ENCODE data around the gene LTBR.
A peak's percentile ranks its signal among the peaks of the same experiment; 100 is the strongest.
"Not testable (repeated sequence)": the region's sequence is repeated elsewhere in the genome, so short reads cannot be mapped to it uniquely, and the experiment has no call there.

Gene LTBR

DNA sequence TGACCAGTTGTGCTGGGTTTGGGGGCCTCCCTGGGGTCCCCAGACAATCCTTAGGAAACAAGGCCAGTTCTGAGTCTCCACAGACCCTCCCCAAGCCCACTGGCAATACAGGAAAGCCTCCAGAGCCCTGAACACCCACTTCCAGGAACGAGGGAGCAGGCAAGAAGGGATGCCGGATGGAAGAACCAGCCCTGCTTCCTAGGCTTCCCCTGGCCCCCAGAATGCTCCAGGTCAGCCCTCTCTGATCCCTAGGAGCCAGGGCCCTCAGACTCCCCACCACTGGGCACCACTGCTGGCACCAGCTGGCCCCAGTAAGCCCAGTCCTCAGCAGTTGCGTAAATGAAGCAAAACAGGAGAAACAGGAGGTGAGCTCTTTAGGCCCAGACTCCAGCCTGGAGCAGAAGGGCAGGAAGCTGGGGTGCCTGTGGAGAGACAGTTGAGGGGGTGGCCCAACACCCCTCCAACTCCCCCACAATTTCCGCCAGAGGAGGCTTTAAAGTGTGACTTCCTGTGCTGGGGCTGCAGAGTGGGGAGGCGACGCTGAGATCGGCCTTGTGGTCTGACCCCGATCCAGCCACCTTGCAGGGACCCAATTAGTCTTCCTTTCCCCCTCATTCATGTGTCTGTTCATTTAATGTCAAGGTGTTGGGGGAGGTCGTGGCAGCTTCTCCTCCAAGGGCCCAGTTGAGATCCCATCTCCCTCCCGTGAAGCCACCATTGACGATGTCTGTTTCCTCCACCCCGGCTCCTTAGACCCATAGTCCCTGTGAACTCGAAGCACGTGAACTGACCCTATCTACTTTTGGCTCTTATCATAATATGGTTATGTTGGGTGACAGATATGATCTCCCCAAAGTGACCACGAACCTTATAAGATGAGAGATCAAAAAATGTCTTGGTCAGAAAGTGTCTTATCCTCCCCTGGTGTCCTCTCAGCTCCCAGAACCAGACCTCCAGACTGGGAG lies 46.8 kb upstream of the LTBR start:
- H3K4me3 ChIP-seq (ENCODE audit: low read depth, low read length), result peak overlapping the region; percentile 98
- peak; percentile 97 for DNase-seq (ENCODE audit: low read depth)
- TF ChIP-seq MYC (IDR thresholded peaks at IDR 0.05; ENCODE audit: low read depth, low read length) (peak; percentile 66), POLR2A (IDR thresholded peaks at IDR 0.05; ENCODE audit: extremely low read depth, insufficient read length) (peak; percentile 55), MAX (IDR thresholded peaks at IDR 0.05; ENCODE audit: low read depth, low read length) (peak; percentile 51)
- TF ChIP-seq, protein P1, sequence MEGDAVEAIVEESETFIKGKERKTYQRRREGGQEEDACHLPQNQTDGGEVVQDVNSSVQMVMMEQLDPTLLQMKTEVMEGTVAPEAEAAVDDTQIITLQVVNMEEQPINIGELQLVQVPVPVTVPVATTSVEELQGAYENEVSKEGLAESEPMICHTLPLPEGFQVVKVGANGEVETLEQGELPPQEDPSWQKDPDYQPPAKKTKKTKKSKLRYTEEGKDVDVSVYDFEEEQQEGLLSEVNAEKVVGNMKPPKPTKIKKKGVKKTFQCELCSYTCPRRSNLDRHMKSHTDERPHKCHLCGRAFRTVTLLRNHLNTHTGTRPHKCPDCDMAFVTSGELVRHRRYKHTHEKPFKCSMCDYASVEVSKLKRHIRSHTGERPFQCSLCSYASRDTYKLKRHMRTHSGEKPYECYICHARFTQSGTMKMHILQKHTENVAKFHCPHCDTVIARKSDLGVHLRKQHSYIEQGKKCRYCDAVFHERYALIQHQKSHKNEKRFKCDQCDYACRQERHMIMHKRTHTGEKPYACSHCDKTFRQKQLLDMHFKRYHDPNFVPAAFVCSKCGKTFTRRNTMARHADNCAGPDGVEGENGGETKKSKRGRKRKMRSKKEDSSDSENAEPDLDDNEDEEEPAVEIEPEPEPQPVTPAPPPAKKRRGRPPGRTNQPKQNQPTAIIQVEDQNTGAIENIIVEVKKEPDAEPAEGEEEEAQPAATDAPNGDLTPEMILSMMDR (IDR thresholded peaks at IDR 0.05; ENCODE audit: low read depth, low read length), result no peak

DNA sequence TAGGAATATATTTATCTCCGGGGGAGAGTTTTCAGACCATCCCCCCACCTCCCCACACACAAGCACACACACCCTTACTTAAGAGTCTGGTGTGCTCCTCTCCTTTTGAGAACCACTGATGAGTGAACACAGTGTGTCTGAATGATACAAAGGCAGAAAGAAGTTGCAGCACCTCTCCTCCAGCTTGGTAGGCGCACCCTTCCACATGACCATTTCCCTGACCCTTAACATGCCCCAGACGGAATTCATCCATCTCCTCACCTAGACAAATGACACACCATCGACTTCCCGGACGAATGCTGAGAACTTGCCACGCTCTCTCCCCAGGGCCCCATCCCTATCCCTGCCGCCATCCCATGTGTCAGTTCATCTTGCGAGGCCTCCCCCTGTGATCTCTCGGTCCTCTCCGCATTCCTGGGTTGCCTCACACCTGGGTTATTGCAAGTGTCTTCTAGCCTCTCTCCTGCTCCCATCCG lies 46.0 kb upstream of the LTBR start:
- peak; percentile 72 for DNase-seq (ENCODE audit: low read depth)
- TF ChIP-seq POLR2A (IDR thresholded peaks at IDR 0.05; ENCODE audit: extremely low read depth, insufficient read length) (no peak), MAX (IDR thresholded peaks at IDR 0.05; ENCODE audit: low read depth, low read length) (peak; percentile 9; the same call in 1 of the 2 replicates), MYC (IDR thresholded peaks at IDR 0.05; ENCODE audit: low read depth, low read length) (peak; percentile 21; the same call in 1 of the 2 replicates)
- TF ChIP-seq, protein P1 (IDR thresholded peaks at IDR 0.05; ENCODE audit: low read depth, low read length), result no peak
- peak overlapping the region; percentile 98 for H3K4me3 ChIP-seq (ENCODE audit: low read depth, low read length)

DNA sequence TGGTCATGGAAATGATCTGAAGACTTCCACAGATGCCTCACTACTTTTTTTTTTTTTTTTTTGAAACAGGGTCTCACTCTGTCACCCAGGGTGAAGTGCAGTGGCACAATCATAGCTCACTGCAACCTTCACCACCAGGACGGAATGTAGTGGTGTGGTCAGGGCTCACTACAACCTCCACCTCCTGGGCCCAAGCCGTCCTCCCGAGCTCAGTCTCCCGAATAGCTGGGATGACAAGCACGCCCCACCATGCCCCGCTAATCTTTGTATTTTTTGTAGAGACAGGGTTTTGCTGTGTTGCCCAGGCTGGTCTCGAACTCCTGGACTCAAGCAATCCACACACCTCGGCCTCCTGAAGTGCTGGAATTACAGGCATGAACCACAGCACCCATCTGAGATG lies 45.4 kb upstream of the LTBR start:
- not testable (repeated sequence) for DNase-seq (ENCODE audit: low read depth)
- peak overlapping the region; percentile 98 for H3K4me3 ChIP-seq (ENCODE audit: low read depth, low read length)

DNA sequence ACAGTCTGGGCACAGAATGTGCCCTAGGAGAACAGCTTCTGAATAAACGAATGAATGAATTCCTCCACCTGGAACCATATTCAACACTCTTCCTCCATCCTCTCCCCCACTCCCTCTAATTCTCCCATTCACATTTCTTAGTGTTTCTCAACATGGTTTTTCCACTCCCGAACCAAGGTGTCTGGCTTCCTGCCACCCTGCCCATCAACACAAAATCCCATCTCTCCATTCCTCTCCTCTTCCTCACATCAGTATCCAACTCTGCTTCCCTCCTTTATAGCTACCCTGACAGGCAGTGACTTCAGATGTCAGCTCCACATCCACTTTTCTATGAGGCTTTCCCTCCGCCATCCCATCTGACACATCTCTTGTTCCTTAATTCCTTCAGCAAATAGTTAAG lies 45.0 kb upstream of the LTBR start:
- TF ChIP-seq MAX (IDR thresholded peaks at IDR 0.05; ENCODE audit: low read depth, low read length) (no peak), POLR2A (IDR thresholded peaks at IDR 0.05; ENCODE audit: extremely low read depth, insufficient read length) (no peak), MYC (IDR thresholded peaks at IDR 0.05; ENCODE audit: low read depth, low read length) (no peak)
- TF ChIP-seq, protein P1 (IDR thresholded peaks at IDR 0.05; ENCODE audit: low read depth, low read length), result no peak
- DNase-seq (ENCODE audit: low read depth), result no peak
- H3K4me3 ChIP-seq (ENCODE audit: low read depth, low read length), result peak overlapping the region; percentile 98

DNA sequence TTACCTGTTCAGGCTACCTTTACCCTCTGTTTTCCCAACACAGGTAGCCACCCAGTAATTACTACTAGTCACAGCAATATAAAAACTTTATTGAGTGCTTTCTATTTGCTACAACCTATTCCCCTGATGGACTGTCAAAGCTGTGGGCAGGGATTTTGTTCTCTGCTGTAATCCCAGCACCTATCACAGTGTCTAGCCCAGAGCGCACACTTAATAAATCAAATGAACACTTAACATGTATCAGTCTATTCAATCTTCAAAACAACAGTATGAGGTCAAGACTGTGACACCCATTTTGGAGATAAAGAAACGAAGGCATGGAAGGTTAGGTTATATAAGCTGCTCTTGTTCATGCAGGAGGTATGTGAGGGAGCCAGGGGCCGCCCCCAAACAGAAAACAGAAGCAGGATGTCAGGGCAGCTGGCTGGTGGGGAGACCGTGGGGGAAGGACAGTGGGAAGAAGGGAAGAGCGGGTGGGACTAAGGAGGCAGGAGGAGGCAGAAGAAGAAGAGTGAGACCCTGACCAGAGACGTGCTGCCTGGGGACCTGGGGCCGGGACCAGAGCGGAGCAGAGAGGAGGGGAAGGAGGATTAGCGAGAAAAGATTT lies 43.8 kb upstream of the LTBR start:
- TF ChIP-seq POLR2A (IDR thresholded peaks at IDR 0.05; ENCODE audit: extremely low read depth, insufficient read length), result no peak
- TF ChIP-seq, protein P1 (IDR thresholded peaks at IDR 0.05; ENCODE audit: low read depth, low read length), result no peak
- no peak for TF ChIP-seq MAX (IDR thresholded peaks at IDR 0.05; ENCODE audit: low read depth, low read length)
- no peak for TF ChIP-seq MYC (IDR thresholded peaks at IDR 0.05; ENCODE audit: low read depth, low read length)
- H3K4me3 ChIP-seq (ENCODE audit: low read depth, low read length), result peak overlapping the region; percentile 98
- DNase-seq (ENCODE audit: low read depth), result no peak
